Transverse colon (tissue), 4 donors: ENCODE data around the gene HDLBP. TPM values are rescaled to one million over a fixed set of nuclear protein-coding genes. Genes with fewer than 3 reads are reported as not detected.
A peak's percentile ranks its signal among the peaks of the same experiment; 100 is the strongest.

Experiments used
- DNase-seq: peaks from one replicate; pipeline ENCODE4 v3.0.0-alpha.2; 2019
- H3K27ac ChIP-seq, 4 donors: fragments of 200-600 bp; sonication (generic); 2 replicates each; pipeline ENCODE4 v1.5.1; 2016 to 2018; ENCODE audit warnings: inconsistent platforms in 4 of 4
- H3K27me3 ChIP-seq: fragments of 200-600 bp; sonication (generic); 2 replicates; pipeline ENCODE4 v1.5.1; 2017; ENCODE audit warnings: inconsistent platforms
- H3K36me3 ChIP-seq, 4 donors: fragments of 200-600 bp; sonication (generic); 2 replicates each; pipeline ENCODE4 v1.5.1; 2017 to 2019; ENCODE audit warnings: inconsistent platforms in 4 of 4
- H3K4me1 ChIP-seq, 4 donors: fragments of 200-600 bp; sonication (generic); 2 replicates each; pipeline ENCODE4 v1.5.1; 2017 to 2020; ENCODE audit warnings: inconsistent platforms in 4 of 4
- H3K4me3 ChIP-seq, 4 donors: fragments of 200-600 bp; sonication (generic); 1 replicate in 1 of 4; 2 replicates in 3 of 4; pipeline versions ENCODE4 v1.5.1 to v1.6.1; 2017 to 2019; ENCODE audit warnings: inconsistent platforms in 4 of 4
- H3K9me3 ChIP-seq, 2 donors: fragments of 200-600 bp; sonication (generic); 2 replicates each; pipeline ENCODE4 v1.5.1; 2017 to 2019; ENCODE audit warnings: inconsistent platforms in 2 of 2
- CTCF ChIP-seq, 5 experiments: fragments of 200-600 bp in 3 of 5; fragments of 450-650 bp in 2 of 5; sonication (generic) in 3 of 5; IDR thresholded peaks; 1 replicate in 2 of 5; 2 replicates in 3 of 5; pipeline ENCODE4 v1.5.1; 2016 to 2017; ENCODE audit warnings: antibody characterized with exemption in 5 of 5, inconsistent platforms in 3 of 5, mild to moderate bottlenecking in 2 of 5, moderate library complexity in 1 of 5
- EP300 ChIP-seq: sonication (generic); formaldehyde crosslinking; IDR thresholded peaks from one replicate; pipeline ENCODE4 v1.6.1; 2017; ENCODE audit warnings: antibody characterized with exemption, low read depth
- POLR2A ChIP-seq: fragments of 450-650 bp; IDR thresholded peaks from one replicate; pipeline ENCODE4 v1.6.1; 2016; ENCODE audit warnings: antibody characterized with exemption, mild to moderate bottlenecking, moderate library complexity
- POLR2AphosphoS5 ChIP-seq, 3 donors: sonication (generic); formaldehyde crosslinking; IDR thresholded peaks; one replicate each; pipeline ENCODE4 v1.6.1; 2016; ENCODE audit warnings: antibody characterized with exemption in 3 of 3
- WGBS, 2 donors: methylation state at CpG; one replicate each; pipeline ENCODE4 v1.1.5; 2018; ENCODE audit warnings: low coverage in 1 of 2; 5-methylcytosine and 5-hydroxymethylcytosine counted together
- in situ Hi-C, 4 donors: fragments of 200-750 bp; cut with MboI; loops; one replicate each; pipeline versions ENCODE4 v1.15.0 to v1.15.1; 2017; ENCODE audit warnings: low sequenced_read_pairs in 3 of 4, low pct_ligation_motif_present in 1 of 4, low pct_unique_long_range_greater_than_20kb in 1 of 4
- intact Hi-C: fragments of 100-400 bp; cut with DNase I; formaldehyde crosslinking; loops from one replicate; pipeline ENCODE4 v1.15.1; 2023; ENCODE audit warnings: low total_unique reads
- total RNA-seq, 4 donors: library from RNA; depleted of rRNA; stranded (reverse); fragments of >200 nt; gene quantifications; one replicate each; pipeline ENCODE4 v1.1.0, GENCODE V29; 2016

HDLBP gene
- total RNA-seq, 4 donors from 2014 or later, result 168 to 1,885 (median 314) TPM

DNA sequence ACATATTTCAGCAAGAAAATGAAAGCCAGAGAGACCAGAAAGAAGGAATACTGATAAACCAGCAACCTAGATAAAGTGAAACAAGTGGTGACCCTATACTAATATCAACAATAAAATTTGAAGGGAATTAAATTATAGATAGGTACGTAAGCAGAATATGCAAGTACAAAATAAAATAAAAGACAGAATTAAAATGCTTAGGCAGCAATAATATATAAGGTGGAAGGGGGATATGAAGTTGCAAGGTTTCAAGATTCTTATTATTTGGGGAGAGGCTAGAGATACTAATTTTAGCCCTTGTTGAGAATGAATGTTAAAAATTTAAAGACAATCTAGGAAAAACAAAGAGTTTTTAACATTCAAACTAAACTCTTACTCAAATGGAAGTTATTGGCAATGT lies 39.6 kb downstream of the HDLBP start:
- DNase-seq, result no peak
- no peak overlapping the region for H3K27ac ChIP-seq
- in situ Hi-C loops, result no loop called here
- intact Hi-C loops, result no loop called here
- TF ChIP-seq CTCF (IDR thresholded peaks at IDR 0.05) (no peak), POLR2AphosphoS5 (IDR thresholded peaks at IDR 0.05) (no peak), EP300 (no peak), POLR2A (no peak)
- no peaks in the 10 kb centered on the region for H3K36me3 ChIP-seq
- no peak overlapping the region for H3K4me3 ChIP-seq
- 95 to 100% methylated on average over 1 of the region's 1 CpG for WGBS, 2 donors
- H3K9me3 ChIP-seq, result no peaks in the 10 kb centered on the region
- peaks cover 11 to 17% (median 14%) of the 10 kb centered on the region in 4 donors for H3K4me1 ChIP-seq
- H3K27me3 ChIP-seq, result no peaks in the 10 kb centered on the region

GRCh38 chr2:241275504-241275903 lies 40.0 kb downstream of the HDLBP start:
- H3K27me3 ChIP-seq, result no peaks in the 10 kb centered on the region
- H3K36me3 ChIP-seq, result no peaks in the 10 kb centered on the region
- intact Hi-C loops, result no loop called here
- no peaks in the 10 kb centered on the region for H3K9me3 ChIP-seq
- no peak for DNase-seq
- no peak overlapping the region for H3K4me3 ChIP-seq
- in situ Hi-C loops, result no loop called here
- WGBS, 2 donors, result 100% methylated on average over 1 of the region's 1 CpG
- H3K27ac ChIP-seq, result no peak overlapping the region
- peaks cover 14 to 21% (median 18%) of the 10 kb centered on the region in 4 donors for H3K4me1 ChIP-seq
- no peak for TF ChIP-seq POLR2A
- no peak for TF ChIP-seq CTCF (IDR thresholded peaks at IDR 0.05)
- no peak for TF ChIP-seq EP300
- no peak for TF ChIP-seq POLR2AphosphoS5 (IDR thresholded peaks at IDR 0.05)

GRCh38 chr2:241274127-241274526 lies 41.3 kb downstream of the HDLBP start:
- WGBS, 2 donors, result 80 to 90% methylated on average over 1 to 5 of the region's 5 CpGs
- intact Hi-C loops (no loop called here), in situ Hi-C loops (no loop called here)
- H3K9me3 ChIP-seq, result no peaks in the 10 kb centered on the region
- H3K27me3 ChIP-seq, result no peaks in the 10 kb centered on the region
- H3K36me3 ChIP-seq, result no peaks in the 10 kb centered on the region
- H3K4me1 ChIP-seq, result peaks cover 14 to 29% (median 24%) of the 10 kb centered on the region in 4 donors
- peak overlapping the region in 1 of 4 donors; percentile 98 for H3K27ac ChIP-seq
- no peak for DNase-seq
- no peak overlapping the region for H3K4me3 ChIP-seq
- TF ChIP-seq CTCF (IDR thresholded peaks at IDR 0.05), result no peak
- TF ChIP-seq EP300, result no peak
- no peak for TF ChIP-seq POLR2A
- no peak for TF ChIP-seq POLR2AphosphoS5 (IDR thresholded peaks at IDR 0.05)

DNA sequence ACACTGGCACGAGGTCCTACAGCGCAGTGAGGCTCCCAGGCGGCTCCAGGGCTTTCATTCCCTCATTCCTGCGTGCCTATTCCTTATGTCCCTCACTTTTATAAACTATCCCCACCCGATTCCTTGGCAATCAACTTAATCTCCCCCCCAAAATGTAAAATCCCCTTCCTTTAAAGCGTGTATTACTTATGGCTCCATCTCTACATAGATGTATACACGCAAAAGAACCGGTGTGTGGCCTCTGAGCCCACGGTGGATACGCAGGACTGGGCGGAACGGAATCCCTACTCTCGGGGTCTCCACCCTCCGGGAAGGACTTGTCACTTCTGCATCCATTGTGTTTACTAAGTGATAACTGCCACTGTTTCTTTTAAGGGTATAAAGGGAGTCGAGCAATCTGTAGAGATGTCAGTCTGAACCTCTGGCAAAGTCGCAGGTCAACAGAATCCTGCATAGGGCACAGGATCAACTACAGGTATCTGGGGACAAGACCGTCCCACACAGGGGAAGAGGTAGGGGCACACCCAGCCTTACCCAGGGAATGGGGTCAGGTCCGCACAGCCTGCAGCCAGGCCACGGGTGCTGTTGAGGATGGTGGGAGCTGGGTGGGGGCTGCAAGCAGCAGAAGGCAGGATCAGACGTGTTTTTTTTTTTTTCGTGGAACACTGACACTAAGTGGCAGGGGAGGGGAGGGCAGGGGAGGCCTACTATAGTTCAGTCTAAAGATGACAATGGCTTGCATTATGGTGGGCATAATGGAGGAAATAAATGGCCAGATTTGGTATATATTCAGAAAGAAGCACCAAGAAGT lies 42.1 kb downstream of the HDLBP start:
- H3K9me3 ChIP-seq, result no peaks in the 10 kb centered on the region
- intact Hi-C loops, result loop anchor here (2.0 kb wide), 1 partner anchor 41 kb away; the partner anchor contains the start of genes HDLBP and SEPTIN2
- H3K36me3 ChIP-seq, result no peaks in the 10 kb centered on the region
- peak overlapping the region in 3 of 4 donors; percentile 79 to 99 (median 98) for H3K4me3 ChIP-seq
- in situ Hi-C loops, result no loop called here
- H3K27me3 ChIP-seq, result no peaks in the 10 kb centered on the region
- DNase-seq, result no peak
- H3K27ac ChIP-seq, result peak overlapping the region; percentile 91 to 99 (median 98)
- peaks cover 14 to 29% (median 24%) of the 10 kb centered on the region in 4 donors for H3K4me1 ChIP-seq
- 13 to 58% methylated on average over 3 to 21 of the region's 21 CpGs for WGBS, 2 donors
- TF ChIP-seq POLR2A (no peak), POLR2AphosphoS5 (IDR thresholded peaks at IDR 0.05) (no peak), CTCF (IDR thresholded peaks at IDR 0.05) (no peak), EP300 (no peak)
